Measurements from ENCODE around the gene BHMT.

- no peak for TF ChIP-seq POLR2AphosphoS5 (IDR thresholded peaks at IDR 0.05)
- TF ChIP-seq CTCF (IDR thresholded peaks at IDR 0.05), result no peak
- TF ChIP-seq EP300 (IDR thresholded peaks at IDR 0.05; ENCODE audit: low read depth), result no peak
Measured at GRCh38 chr5:79062436-79062835, 49.2 kb upstream of the BHMT start.

Measured in transverse colon (tissue), 4 donors.